HCT116 (cell line): ENCODE results near the gene RAB30. TPM values are rescaled to one million over a fixed set of nuclear protein-coding genes. Genes with fewer than 3 reads are reported as not detected.

ENCODE experiments used
- ATAC-seq: fragments of 200-7000 bp; cut with Tn5 transposase; 2 replicates; pipeline ENCODE4 v1.9.1; 2020; ENCODE audit warnings: mild to moderate bottlenecking, moderate library complexity
- BruUV-seq: library from RNA; stranded (reverse); fragments of 400-500 nt; replicated peaks from 2 replicates; lab custom pipeline; 2021; lab: Mats Ljungman, UMichigan
- CTCF ChIA-PET: fragments of 300-600 bp; sonication (Branson Sonifier 250); formaldehyde crosslinking; loops from one replicate; lab custom pipeline; 2021; ENCODE audit warnings: antibody characterized with exemption; lab: Charles Lee
- POLR2A ChIA-PET: fragments of 300-600, 350-600 bp; sonication (Branson Sonifier 250); formaldehyde crosslinking; loops from one replicate; lab custom pipeline; 2021; ENCODE audit warnings: antibody characterized with exemption; lab: Charles Lee
- RAD21 ChIA-PET, 2 experiments: fragments of 300-600 bp; sonication (Branson Sonifier 250); formaldehyde crosslinking; loops; one replicate each; lab custom pipeline; 2023; ENCODE audit warnings: low total read pairs in 2 of 2; ENCODE audit not compliant: uncharacterized antibody in 2 of 2, unreplicated experiment in 2 of 2, low non-redundant PET in 1 of 2; lab: Charles Lee
- DNase-seq: peaks from one replicate; pipeline ENCODE4 v3.0.0-alpha.2; 2010; ENCODE audit warnings: low read depth, low spot score
- H2AFZ ChIP-seq: fragments of 200-600 bp; shearing (Covaris generic), sonication (generic); 2 replicates; pipeline ENCODE4 v1.6.1; 2017; ENCODE audit warnings: low read depth, mixed run types, mixed read lengths, antibody characterized with exemption, low read length; ENCODE audit not compliant: poor library complexity, severe bottlenecking
- H3K27ac ChIP-seq: 2 replicates; pipeline ENCODE4 v1.5.1; 2012; ENCODE audit warnings: low read depth, low read length
- H3K27me3 ChIP-seq: fragments of 200-600 bp; sonication (generic); 2 replicates; pipeline ENCODE4 v1.6.1; 2016; ENCODE audit warnings: mixed run types, low read length, mixed read lengths; ENCODE audit not compliant: insufficient read depth
- H3K36me3 ChIP-seq, 2 experiments: fragments of 200-500 bp in 1 of 2; fragments of 200-600 bp in 1 of 2; sonication (Bioruptor generic) in 1 of 2; sonication (generic) in 1 of 2; 2 replicates each; pipeline versions ENCODE4 v1.5.1 to v1.6.1; 2014 to 2016; ENCODE audit warnings: low read length in 2 of 2, inconsistent platforms in 1 of 2, mixed read lengths in 1 of 2, mixed run types in 1 of 2; ENCODE audit not compliant: insufficient read depth in 2 of 2, control insufficient read depth in 1 of 2
- H3K4me1 ChIP-seq, 2 experiments: fragments of 200-600 bp in 1 of 2; sonication (generic) in 1 of 2; 2 replicates each; pipeline versions ENCODE4 v1.5.1 to v1.6.1; 2012 to 2017; ENCODE audit warnings: low read length in 2 of 2, inconsistent platforms in 1 of 2, mild to moderate bottlenecking in 1 of 2, mixed read lengths in 1 of 2, mixed run types in 1 of 2, moderate library complexity in 1 of 2; ENCODE audit not compliant: insufficient read depth in 2 of 2, control insufficient read depth in 1 of 2
- H3K4me2 ChIP-seq: fragments of 200-600 bp; sonication (generic); 2 replicates; pipeline ENCODE4 v1.6.1; 2017; ENCODE audit warnings: mixed run types, low read length, mixed read lengths
- H3K4me3 ChIP-seq, 2 experiments: fragments of 200-600 bp in 1 of 2; sonication (generic) in 1 of 2; replicated peaks in 1 of 2; 2 replicates each; pipeline ENCODE4 v1.5.1; 2011 to 2016; ENCODE audit warnings: low read length in 2 of 2, control low read depth in 1 of 2, low read depth in 1 of 2, mild to moderate bottlenecking in 1 of 2, mixed read lengths in 1 of 2, mixed run types in 1 of 2
- H3K79me2 ChIP-seq: fragments of 200-600 bp; sonication (generic); 2 replicates; pipeline ENCODE4 v1.6.1; 2017; ENCODE audit warnings: mild to moderate bottlenecking, mixed run types, low read length, moderate library complexity, mixed read lengths; ENCODE audit not compliant: insufficient read depth
- H3K9ac ChIP-seq: fragments of 200-600 bp; sonication (generic); 2 replicates; pipeline ENCODE4 v1.6.1; 2016; ENCODE audit warnings: low read length, mixed read lengths
- H3K9me2 ChIP-seq: fragments of 200-600 bp; sonication (generic), shearing (Covaris generic); 2 replicates; pipeline ENCODE4 v1.6.1; 2017; ENCODE audit warnings: mixed run types, mild to moderate bottlenecking, moderate library complexity; ENCODE audit not compliant: insufficient read depth
- H3K9me3 ChIP-seq, 2 experiments: fragments of 200-500 bp in 1 of 2; fragments of 200-600 bp in 1 of 2; sonication (Bioruptor generic) in 1 of 2; sonication (generic) in 1 of 2; 2 replicates each; pipeline ENCODE4 v1.6.1; 2014 to 2017; ENCODE audit warnings: low read length in 2 of 2, mixed read lengths in 2 of 2, inconsistent platforms in 1 of 2, low read depth in 1 of 2, mild to moderate bottlenecking in 1 of 2, mixed run types in 1 of 2, moderate library complexity in 1 of 2; ENCODE audit not compliant: control insufficient read depth in 1 of 2, insufficient read depth in 1 of 2
- H4K20me1 ChIP-seq: fragments of 200-600 bp; sonication (generic), shearing (Covaris generic); 2 replicates; pipeline ENCODE4 v1.6.1; 2017; ENCODE audit warnings: mixed run types, mild to moderate bottlenecking, moderate library complexity; ENCODE audit not compliant: insufficient read depth
- EZH2 ChIP-seq: fragments of 200-600 bp; sonication (generic); IDR thresholded peaks from 2 replicates; pipeline ENCODE4 v1.6.1; 2017; ENCODE audit warnings: antibody characterized with exemption, mixed run types
- EZH2phosphoT487 ChIP-seq: fragments of 200-600 bp; IDR thresholded peaks from 2 replicates; pipeline ENCODE4 v1.6.1; 2018; ENCODE audit warnings: antibody characterized with exemption, borderline replicate concordance
- JUND ChIP-seq: IDR thresholded peaks from 2 replicates; pipeline ENCODE4 v1.6.1; 2012
- SP1 ChIP-seq: IDR thresholded peaks from 2 replicates; pipeline ENCODE4 v1.6.1; 2012; ENCODE audit warnings: low read depth
- YY1 ChIP-seq: IDR thresholded peaks from 2 replicates; pipeline ENCODE4 v1.6.1; 2011; ENCODE audit warnings: low read length, low read depth, moderate library complexity, mild to moderate bottlenecking; ENCODE audit not compliant: insufficient replicate concordance; ENCODE audit errors: extremely low read depth
- intact Hi-C: fragments of 100-400 bp; cut with micrococcal nuclease; formaldehyde crosslinking; loops from 2 replicates; pipeline ENCODE4 v1.10.0; 2022
- total RNA-seq: library from RNA; stranded (reverse); gene quantifications from one replicate; pipeline ENCODE4 v1.2.1, GENCODE V29; 2021; ENCODE audit not compliant: unreplicated experiment
- TF ChIP-seq, protein P1 (sequence below): IDR thresholded peaks from 2 replicates; pipeline ENCODE4 v1.6.1; 2011; ENCODE audit warnings: mild to moderate bottlenecking, low read length, moderate library complexity; ENCODE audit not compliant: insufficient replicate concordance; ENCODE audit errors: extremely low read depth

The RAB30 gene
- total RNA-seq, 1 experiment from 2014 or later, result 5.7 TPM

DNA sequence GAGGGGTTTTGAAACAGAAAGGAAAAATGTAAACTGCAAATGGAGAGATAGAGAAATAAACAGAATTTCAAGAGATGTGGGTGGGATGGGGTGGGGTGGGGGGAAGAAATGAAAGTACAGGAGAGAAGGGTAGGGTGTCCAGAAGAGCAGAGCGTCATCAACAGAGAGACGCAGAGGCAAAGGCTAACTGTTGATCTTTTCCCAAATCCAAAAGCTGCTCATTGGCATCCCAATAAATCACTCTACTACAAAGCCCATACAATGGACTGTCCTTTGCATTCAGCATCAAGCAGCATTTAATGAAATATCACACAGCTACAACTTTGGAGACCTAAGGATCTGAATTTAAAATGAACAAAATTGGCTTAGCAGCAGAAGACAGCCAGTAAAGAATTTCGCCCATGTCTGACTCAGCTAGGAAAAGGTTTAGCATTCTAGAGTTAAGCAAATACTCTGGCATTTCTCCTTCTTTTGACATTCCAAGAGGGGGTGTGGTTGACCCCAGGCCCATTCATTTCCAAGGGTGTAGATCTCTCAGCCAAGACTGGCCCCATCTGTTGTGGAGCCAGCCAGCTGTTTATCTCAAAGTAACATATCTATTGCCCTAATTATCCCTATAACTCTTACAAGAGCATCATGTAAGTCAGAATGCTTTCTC is 1.5 kb downstream of the RAB30 start:
- Histone ChIP-seq H3K9me2 (no peaks in the 10 kb centered on the region), H3K9ac (no peak overlapping the region), H3K79me2 (peaks cover 32% of the 10 kb centered on the region), H3K9me3 (no peaks in the 10 kb centered on the region), H3K4me2 (peak overlapping the region; percentile 87), H2AFZ (no peak overlapping the region), H3K27ac (no peak overlapping the region), H3K27me3 (no peaks in the 10 kb centered on the region), H3K4me1 (peaks cover 11 to 27% of the 10 kb centered on the region in 2 experiments), H4K20me1 (no peaks in the 10 kb centered on the region), H3K4me3 (no peak overlapping the region), H3K36me3 (peaks cover 0 to 13% of the 10 kb centered on the region in 2 experiments; a peak in 3 of 4 replicates)
- BruUV-seq, result no TSS peak
- ATAC-seq (no peak), DNase-seq (no peak)
- ChIA-PET CTCF (no interaction called here), RAD21 (no interaction called here), POLR2A (no interaction called here)
- no peak for TF ChIP-seq EZH2phosphoT487
- TF ChIP-seq EZH2, result no peak
- no peak for TF ChIP-seq JUND
- TF ChIP-seq SP1, result no peak
- TF ChIP-seq YY1, result no peak
- TF ChIP-seq, protein P1, sequence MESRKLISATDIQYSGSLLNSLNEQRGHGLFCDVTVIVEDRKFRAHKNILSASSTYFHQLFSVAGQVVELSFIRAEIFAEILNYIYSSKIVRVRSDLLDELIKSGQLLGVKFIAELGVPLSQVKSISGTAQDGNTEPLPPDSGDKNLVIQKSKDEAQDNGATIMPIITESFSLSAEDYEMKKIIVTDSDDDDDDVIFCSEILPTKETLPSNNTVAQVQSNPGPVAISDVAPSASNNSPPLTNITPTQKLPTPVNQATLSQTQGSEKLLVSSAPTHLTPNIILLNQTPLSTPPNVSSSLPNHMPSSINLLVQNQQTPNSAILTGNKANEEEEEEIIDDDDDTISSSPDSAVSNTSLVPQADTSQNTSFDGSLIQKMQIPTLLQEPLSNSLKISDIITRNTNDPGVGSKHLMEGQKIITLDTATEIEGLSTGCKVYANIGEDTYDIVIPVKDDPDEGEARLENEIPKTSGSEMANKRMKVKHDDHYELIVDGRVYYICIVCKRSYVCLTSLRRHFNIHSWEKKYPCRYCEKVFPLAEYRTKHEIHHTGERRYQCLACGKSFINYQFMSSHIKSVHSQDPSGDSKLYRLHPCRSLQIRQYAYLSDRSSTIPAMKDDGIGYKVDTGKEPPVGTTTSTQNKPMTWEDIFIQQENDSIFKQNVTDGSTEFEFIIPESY, result no peak
- intact Hi-C loops, result no loop called here
